ENCODE results near the gene BUD23.

DNA sequence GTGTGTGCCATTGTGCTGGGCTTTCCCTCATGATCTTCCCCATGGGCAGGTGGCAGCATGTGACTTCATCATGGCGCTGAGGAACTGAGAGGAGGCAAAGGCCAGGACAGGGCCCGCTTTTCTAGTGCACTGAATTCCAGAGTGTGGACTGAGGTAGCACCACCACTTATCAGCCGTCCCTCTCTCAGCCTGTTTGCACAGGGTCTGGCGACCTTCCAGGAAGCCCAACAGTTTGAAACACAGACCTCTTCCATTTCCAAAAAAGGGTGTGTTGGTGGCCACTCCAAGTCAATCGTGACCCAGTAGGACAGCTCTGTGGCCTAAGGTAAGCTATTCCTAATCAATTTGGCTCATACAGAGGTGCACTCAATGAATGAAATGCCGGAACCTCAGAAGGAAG lies 4.5 kb upstream of the BUD23 start:
- no peak for TF ChIP-seq POLR2A (IDR thresholded peaks at IDR 0.05)
- no peak for TF ChIP-seq EP300 (IDR thresholded peaks at IDR 0.05)
- TF ChIP-seq, protein P1, sequence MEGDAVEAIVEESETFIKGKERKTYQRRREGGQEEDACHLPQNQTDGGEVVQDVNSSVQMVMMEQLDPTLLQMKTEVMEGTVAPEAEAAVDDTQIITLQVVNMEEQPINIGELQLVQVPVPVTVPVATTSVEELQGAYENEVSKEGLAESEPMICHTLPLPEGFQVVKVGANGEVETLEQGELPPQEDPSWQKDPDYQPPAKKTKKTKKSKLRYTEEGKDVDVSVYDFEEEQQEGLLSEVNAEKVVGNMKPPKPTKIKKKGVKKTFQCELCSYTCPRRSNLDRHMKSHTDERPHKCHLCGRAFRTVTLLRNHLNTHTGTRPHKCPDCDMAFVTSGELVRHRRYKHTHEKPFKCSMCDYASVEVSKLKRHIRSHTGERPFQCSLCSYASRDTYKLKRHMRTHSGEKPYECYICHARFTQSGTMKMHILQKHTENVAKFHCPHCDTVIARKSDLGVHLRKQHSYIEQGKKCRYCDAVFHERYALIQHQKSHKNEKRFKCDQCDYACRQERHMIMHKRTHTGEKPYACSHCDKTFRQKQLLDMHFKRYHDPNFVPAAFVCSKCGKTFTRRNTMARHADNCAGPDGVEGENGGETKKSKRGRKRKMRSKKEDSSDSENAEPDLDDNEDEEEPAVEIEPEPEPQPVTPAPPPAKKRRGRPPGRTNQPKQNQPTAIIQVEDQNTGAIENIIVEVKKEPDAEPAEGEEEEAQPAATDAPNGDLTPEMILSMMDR (IDR thresholded peaks at IDR 0.05) = no peak

Data from tibial nerve (tissue), 4 donors.